ENCODE results near the gene SCG2.

Gene SCG2

DNA sequence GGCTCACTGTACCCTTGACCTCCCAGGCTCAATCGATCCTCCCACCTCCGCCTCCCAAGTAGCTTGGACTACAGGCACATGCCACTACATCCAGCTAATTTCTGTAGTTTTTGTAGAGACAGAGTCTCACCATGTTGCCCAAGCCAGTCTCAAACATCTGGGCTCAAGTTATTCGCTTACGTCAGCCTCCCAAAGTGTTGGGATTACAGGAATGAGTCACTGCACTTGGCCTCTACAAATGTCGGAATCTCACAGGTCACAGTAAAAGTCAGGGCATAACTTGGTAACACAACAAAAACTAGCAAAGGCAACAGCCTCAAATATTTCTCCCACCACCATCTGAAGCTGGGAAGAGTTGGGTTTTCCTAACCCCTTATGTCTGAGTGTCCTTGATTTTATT lies 25.3 kb downstream of the SCG2 start:
- no peak for DNase-seq (ENCODE audit: low spot score)

DNA sequence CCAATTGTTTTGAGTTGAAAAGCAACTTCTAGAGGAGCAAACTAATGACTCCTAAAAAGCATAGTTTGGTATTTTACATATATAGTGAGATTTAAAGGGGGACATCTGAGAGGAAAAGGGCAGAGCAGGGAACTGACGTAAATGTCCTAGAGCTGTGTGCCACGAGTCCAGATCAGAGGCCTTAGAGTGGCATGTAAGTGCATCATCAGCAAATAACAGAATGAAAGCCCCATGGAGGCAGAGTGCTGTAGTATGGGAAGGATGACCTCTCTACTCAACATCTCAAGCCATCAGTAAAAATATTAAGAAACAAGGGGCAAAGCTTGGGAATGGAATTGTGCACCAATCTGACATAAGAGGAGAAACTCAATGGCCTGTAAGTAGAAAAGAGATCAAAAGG lies 31.4 kb downstream of the SCG2 start:
- no peak for DNase-seq (ENCODE audit: low spot score)

DNA sequence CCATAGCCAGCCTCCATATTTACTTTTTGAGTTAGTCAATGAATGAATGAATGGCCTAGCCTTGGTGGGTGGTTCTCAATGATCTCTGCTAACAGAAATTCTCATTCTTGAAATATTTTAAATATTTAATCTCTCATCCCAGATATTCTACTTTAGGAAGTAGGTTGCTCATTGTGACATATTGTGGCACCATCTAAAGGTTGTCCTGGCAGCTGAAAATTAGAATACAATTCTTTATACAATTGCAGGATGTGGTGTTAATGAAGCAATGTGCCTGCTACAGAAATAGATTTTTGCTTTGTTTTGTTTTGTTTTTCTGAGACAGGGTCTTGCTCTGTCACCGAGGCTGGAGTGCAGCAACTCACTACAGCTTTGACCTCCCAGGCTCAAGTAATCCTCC lies 35.8 kb downstream of the SCG2 start:
- DNase-seq (ENCODE audit: low spot score): no peak

DNA sequence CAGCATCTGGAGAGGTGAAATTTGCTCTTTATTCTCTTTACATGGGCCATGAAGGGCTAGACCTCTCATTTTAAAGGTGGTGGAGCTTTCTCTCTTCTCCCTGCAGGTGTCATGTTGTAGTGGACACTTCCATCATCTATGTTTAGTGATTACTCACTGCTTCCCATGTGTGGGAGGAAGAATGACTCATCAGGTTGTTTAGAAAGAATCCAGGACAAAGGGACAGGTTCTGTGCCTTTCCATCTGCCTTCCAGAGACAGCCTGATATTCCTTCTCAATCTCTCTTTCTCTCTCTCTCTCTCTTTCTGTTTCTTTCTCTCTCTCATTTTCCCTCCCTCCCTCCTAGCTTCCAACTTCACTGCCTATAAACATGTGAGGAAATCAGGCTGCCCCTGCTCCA lies 38.7 kb downstream of the SCG2 start:
- DNase-seq (ENCODE audit: low spot score): no peak

DNA sequence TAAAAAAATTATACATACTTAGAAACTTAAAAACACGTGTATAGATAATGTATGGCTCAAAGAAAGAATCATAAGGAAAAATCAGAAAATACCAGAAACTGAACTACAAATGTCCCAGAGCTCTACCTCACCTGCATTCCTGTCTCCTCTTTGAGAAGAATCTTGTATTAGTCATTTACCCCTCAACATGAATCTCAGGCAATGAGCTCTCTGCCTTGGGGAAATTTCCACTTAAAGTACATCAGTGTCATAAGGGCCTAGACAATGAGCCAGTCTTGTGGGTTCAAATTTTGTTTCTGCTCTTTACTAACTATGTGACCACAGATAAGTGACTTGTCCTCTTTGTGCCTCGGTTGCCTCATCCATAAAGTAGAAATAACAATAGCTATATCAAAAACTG lies 40.1 kb downstream of the SCG2 start:
- no peak for DNase-seq (ENCODE audit: low spot score)

DNA sequence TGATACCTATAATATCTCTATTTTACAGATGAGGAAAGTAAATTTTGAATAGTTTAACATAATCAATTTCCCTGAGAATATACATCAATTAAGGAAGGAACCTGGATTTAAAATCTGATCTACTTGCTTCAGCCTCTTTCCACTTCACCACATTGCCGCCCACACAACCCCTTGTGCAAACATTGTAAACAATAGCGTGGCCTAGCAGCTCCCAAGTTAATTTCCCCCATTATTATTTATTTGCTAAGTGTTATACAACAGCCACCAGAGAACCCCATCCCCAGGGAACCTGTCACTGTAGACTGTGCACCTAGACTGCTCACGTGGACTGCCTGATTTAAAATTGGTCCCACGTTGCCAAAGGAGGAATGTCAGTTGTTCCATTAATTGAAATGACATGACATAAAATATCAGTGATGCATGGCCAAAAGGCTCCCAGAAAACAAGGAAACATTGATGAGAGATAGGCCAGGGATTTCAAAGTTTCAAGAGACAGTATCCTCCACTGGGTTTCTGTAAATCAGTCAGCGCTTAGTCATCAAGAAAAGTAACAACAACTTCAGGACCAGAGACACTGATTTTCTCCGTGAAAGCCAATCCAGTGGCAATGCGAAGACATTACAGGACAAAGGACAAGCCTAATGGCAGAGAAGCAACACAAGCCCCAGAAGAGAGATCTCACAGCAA lies 41.3 kb downstream of the SCG2 start:
- no peak for DNase-seq (ENCODE audit: low spot score)

DNA sequence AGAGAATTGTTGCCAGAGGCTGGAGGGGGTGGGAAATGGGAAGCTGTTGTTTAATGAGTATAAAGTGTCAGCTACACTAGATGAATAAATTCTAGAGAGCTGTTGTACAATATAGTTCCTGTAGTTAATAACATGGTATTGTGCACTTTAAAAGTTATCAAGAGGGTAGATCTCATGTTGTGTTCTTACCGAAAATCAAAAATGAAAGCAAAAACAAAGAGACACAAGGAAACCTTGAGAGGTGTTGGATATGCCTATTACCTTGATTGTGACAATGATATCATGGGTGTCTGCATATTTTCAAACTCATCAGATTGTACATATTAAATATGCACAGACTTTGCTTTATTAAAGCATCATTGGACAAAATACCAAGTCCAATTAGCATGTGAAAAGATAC lies 43.2 kb downstream of the SCG2 start:
- no peak for DNase-seq (ENCODE audit: low spot score)

DNA sequence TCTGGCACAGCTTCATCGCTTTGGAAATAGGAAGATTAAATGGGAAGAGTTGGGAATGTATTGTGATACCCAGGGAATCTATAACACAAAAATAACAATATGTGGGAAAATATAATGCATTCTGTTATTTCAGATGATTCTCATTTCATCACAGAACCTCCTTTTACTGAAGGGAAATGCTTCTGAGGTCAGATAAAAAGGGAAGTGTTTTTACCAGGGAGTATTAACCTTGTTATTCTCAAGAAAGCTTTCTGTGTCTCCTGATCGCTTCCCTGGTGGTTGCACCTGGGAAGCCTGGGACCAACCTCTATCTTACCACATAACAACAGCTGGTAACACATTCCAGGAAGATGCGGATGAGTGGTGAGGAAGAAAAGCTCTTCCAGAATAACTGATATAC lies 47.2 kb downstream of the SCG2 start:
- no peak for DNase-seq (ENCODE audit: low spot score)

DNA sequence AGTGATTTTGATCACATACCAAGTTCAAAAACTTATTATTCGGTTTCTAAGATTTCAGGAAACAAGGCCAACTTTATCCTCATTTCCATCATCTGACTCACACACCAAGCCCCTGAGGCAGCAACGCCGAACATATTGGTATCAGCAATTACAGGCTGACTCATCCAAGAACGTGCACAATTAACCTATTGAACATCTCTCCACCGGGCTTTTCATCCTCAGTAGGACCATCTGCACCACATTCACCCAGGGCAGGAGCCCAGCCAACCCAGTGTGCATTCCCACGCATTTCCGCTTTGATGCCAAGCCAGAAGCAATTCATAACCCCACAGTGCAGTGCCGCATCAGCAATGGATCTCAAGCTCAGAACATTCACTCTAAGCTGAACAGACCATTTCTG lies 52.9 kb downstream of the SCG2 start:
- DNase-seq (ENCODE audit: low spot score): no peak

DNA sequence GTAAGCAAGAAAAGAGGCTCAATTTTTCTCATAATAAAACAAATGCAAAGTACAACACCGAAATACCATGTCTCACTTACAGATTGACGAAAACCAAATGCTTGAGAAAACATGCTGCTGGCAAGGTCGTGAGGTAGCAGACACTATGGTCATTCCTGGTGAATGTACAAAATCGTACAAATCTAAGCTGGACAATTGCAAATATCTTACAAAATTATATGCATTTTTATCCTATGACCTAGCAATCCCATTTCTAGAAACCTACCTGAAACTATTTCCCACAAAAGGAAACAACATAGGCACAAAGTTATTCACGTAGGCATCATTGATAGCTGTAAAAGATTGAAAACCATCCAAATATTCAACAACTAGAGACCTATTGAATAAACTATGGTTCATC lies 54.0 kb downstream of the SCG2 start:
- DNase-seq (ENCODE audit: low spot score): no peak

Measured in CD4-positive, alpha-beta T cell treated with Interleukin-15 for 4 hours (primary cell).